Measurements from ENCODE around the gene KSR2.

- TF ChIP-seq CTCF (IDR thresholded peaks at IDR 0.05) (no peak), POLR2A (IDR thresholded peaks at IDR 0.05) (no peak), EP300 (IDR thresholded peaks at IDR 0.05; ENCODE audit: low read depth) (no peak)
Measured at GRCh38 chr12:117468016-117468415, 500.8 kb downstream of the KSR2 start.
